LNCAP (cell line): Measurements from ENCODE around the gene PPP4R2.

Experiments
- TF ChIP-seq, protein P1 (sequence below): fragments of 450-650 bp; IDR thresholded peaks from 2 replicates; pipeline ENCODE4 v1.5.1; 2017; ENCODE audit warnings: mild to moderate bottlenecking

PPP4R2 gene

GRCh38 chr3:73061416-73061815 lies 64.8 kb downstream of the PPP4R2 start, which contains the start of gene EBLN2:
TSS of gene EBLN2 (plus strand) at chr3:73061659. CDS start at chr3:73062082, 423 bp downstream.
- TF ChIP-seq, protein P1, sequence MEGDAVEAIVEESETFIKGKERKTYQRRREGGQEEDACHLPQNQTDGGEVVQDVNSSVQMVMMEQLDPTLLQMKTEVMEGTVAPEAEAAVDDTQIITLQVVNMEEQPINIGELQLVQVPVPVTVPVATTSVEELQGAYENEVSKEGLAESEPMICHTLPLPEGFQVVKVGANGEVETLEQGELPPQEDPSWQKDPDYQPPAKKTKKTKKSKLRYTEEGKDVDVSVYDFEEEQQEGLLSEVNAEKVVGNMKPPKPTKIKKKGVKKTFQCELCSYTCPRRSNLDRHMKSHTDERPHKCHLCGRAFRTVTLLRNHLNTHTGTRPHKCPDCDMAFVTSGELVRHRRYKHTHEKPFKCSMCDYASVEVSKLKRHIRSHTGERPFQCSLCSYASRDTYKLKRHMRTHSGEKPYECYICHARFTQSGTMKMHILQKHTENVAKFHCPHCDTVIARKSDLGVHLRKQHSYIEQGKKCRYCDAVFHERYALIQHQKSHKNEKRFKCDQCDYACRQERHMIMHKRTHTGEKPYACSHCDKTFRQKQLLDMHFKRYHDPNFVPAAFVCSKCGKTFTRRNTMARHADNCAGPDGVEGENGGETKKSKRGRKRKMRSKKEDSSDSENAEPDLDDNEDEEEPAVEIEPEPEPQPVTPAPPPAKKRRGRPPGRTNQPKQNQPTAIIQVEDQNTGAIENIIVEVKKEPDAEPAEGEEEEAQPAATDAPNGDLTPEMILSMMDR: no peak

GRCh38 chr3:73068419-73068818 lies 71.8 kb downstream of the PPP4R2 start:
- TF ChIP-seq, protein P1: no peak

DNA sequence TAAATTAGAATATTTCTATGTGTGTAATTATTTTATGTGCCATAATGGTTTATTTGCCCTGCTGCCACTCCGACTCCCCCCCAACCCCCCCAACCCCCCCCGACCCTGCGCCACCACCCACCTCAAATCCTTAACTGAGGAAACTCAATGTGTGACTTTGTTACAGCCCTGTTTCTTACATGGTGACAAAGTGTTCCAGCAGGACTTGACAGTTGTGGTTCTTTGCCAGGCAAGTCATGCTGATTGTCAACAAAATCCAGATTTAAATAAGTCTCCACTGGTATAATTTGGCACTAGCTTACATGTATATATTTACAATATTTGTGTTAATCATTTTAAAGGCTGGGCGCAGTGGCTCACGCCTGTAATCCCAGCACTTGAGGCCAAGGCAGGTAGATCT lies 72.6 kb downstream of the PPP4R2 start:
- TF ChIP-seq, protein P1: no peak

GRCh38 chr3:73069775-73070444 lies 73.3 kb downstream of the PPP4R2 start:
- TF ChIP-seq, protein P1: no peak

GRCh38 chr3:73070675-73071575 lies 74.3 kb downstream of the PPP4R2 start:
- TF ChIP-seq, protein P1: no peak

DNA sequence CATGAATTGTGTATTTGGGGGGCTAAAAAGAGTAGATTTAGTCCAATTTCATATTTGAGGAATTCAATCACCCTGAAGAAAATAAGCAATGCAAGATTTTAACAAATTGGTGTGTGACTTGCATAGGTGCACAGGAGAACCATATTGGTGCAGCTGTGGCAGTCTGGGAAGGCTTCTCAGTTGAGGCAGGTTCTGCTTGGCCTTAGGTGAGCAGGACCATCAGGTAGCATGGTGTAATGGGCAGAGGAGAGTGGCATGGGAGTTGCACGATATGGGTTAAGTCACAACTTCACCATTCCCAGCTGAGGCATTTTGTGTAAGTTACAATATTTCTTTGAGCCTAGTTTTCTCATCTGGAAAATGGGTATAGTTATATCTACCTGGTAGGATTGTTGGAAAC lies 75.3 kb downstream of the PPP4R2 start:
- TF ChIP-seq, protein P1: no peak

- TF ChIP-seq, protein P1: no peak
Observed at GRCh38 chr3:73072634-73073033, 76.0 kb downstream of the PPP4R2 start.
